Activated T-helper 2 cell treated with anti-CD3 and anti-CD28 coated beads, Interferon-gamma antibody, Interleukin-2, Interleukin-4, amounts not matched to agents 10 μg/mL and 5 μg/mL and 100 μg/mL, durations not matched to agents 14 hours and 24 hours and 36 hours (primary cell): ENCODE data around the gene B3GALT2. TPM values are rescaled to one million over a fixed set of nuclear protein-coding genes. Genes with fewer than 3 reads are reported as not detected.
"Not testable (repeated sequence)": the region's sequence is repeated elsewhere in the genome, so short reads cannot be mapped to it uniquely, and the experiment has no call there.

Source experiments
- DNase-seq: peaks from one replicate; pipeline ENCODE4 v3.0.0; 2021; ENCODE audit warnings: low spot score
- H3K27ac Mint-ChIP-seq: one replicate; pipeline ENCODE4 v1.8.0; 2021; ENCODE audit warnings: mixed read lengths
- H3K27me3 Mint-ChIP-seq: one replicate; pipeline ENCODE4 v1.8.0; 2021; ENCODE audit warnings: low read depth, mixed read lengths
- H3K36me3 Mint-ChIP-seq: one replicate; pipeline ENCODE4 v1.8.0; 2021; ENCODE audit warnings: low read depth, mixed read lengths
- H3K4me1 Mint-ChIP-seq: one replicate; pipeline ENCODE4 v1.8.0; 2021; ENCODE audit warnings: low read depth, mixed read lengths
- H3K4me3 Mint-ChIP-seq: one replicate; pipeline ENCODE4 v1.8.0; 2021; ENCODE audit warnings: low read depth, mild to moderate bottlenecking, moderate library complexity, mixed read lengths
- H3K9me3 Mint-ChIP-seq: one replicate; pipeline ENCODE4 v1.8.0; 2021; ENCODE audit warnings: mixed read lengths
- intact Hi-C: fragments of 100-400 bp; cut with micrococcal nuclease; formaldehyde crosslinking; loops from one replicate; pipeline ENCODE4 v1.15.1; 2023
- total RNA-seq: library from RNA; stranded (reverse); gene quantifications from 2 replicates; pipeline ENCODE4 v1.2.3, GENCODE V29; 2022

B3GALT2 gene
- not detected in 2 replicates for total RNA-seq

GRCh38 chr1:193185901-193186731 is at the start of gene B3GALT2:
Gene B3GALT2, minus strand, starts transcription at chr1:193186613. Its CDS starts 5,051 bp downstream, at chr1:193181562.
- H3K36me3 Mint-ChIP-seq: peaks cover 6% of the 10 kb centered on the region
- DNase-seq: no peak
- H3K9me3 Mint-ChIP-seq: no peaks in the 10 kb centered on the region
- peak within 1 kb of the TSS; percentile 41 for H3K4me3 Mint-ChIP-seq
- H3K27me3 Mint-ChIP-seq: no peaks in the 10 kb centered on the region
- intact Hi-C loops: no loop called here
- peaks cover 22% of the 10 kb centered on the region for H3K4me1 Mint-ChIP-seq
- H3K27ac Mint-ChIP-seq: no peak within 1 kb of the TSS

DNA sequence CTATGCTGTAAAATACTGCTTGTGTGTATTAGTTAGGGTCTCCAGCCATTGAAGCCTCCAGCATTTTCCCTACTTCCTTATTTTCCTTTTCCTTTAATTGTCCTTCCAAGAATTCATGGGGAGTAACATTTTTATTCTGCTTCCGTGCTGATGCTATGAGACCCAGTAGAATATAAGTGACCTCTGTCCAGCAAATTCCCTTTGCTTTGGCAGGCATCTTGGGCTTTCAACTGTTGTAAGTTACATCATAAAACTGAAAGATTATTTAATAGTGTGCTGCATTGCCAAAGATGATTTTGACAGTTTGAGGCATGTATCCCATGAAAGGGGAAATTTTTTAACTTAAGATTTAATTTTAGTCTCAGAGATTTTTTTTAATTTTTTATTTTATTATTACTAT is 48.1 kb upstream of the B3GALT2 start:
- H3K4me3 Mint-ChIP-seq: no peak overlapping the region
- intact Hi-C loops: no loop called here
- no peak overlapping the region for H3K27ac Mint-ChIP-seq
- no peaks in the 10 kb centered on the region for H3K9me3 Mint-ChIP-seq
- DNase-seq: no peak
- peaks cover 1% of the 10 kb centered on the region for H3K4me1 Mint-ChIP-seq
- H3K36me3 Mint-ChIP-seq: peaks cover 42% of the 10 kb centered on the region
- no peaks in the 10 kb centered on the region for H3K27me3 Mint-ChIP-seq

GRCh38 chr1:193231146-193231545 is 44.7 kb upstream of the B3GALT2 start:
- H3K4me3 Mint-ChIP-seq, H3K9me3 Mint-ChIP-seq, DNase-seq, H3K27me3 Mint-ChIP-seq, H3K4me1 Mint-ChIP-seq, intact Hi-C loops, H3K27ac Mint-ChIP-seq: not testable (repeated sequence)
- H3K36me3 Mint-ChIP-seq: peaks cover 29% of the 10 kb centered on the region

- H3K27me3 Mint-ChIP-seq: no peaks in the 10 kb centered on the region
- intact Hi-C loops: no loop called here
Measured at GRCh38 chr1:193229136-193229535, 42.7 kb upstream of the B3GALT2 start.

GRCh38 chr1:193222056-193222615 is 35.7 kb upstream of the B3GALT2 start:
- Mint-ChIP-seq H3K4me1 (peaks cover 4% of the 10 kb centered on the region), H3K27ac (no peak overlapping the region), H3K4me3 (no peak overlapping the region), H3K36me3 (peaks cover 66% of the 10 kb centered on the region), H3K9me3 (no peaks in the 10 kb centered on the region), H3K27me3 (no peaks in the 10 kb centered on the region)
- no peak for DNase-seq
- intact Hi-C loops: no loop called here

More at GRCh38 chr1:193229136-193229535, 42.7 kb upstream of the B3GALT2 start:
- H3K36me3 Mint-ChIP-seq: peaks cover 34% of the 10 kb centered on the region
- no peak overlapping the region for H3K27ac Mint-ChIP-seq
- H3K9me3 Mint-ChIP-seq: no peaks in the 10 kb centered on the region
- no peak for DNase-seq
- H3K4me3 Mint-ChIP-seq: no peak overlapping the region
- no peaks in the 10 kb centered on the region for H3K4me1 Mint-ChIP-seq

DNA sequence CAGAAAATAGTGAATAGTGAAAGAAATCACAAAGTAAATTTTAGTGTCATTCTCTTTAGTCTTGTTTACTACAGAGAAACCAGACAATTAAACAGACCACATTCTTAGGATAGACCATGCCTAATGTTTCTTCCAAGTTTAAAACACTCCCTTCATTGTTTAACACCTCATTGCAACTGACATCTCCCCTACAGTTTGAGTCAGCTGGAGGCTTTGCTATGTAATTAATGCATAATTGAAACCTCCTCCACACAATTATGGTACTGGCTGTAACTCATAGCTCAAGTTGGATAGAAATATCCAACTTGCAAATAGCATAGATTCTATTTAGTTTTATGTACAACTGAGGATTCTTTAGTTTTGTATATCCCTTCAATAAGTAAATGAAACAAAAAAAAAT is 35.2 kb upstream of the B3GALT2 start:
- Mint-ChIP-seq H3K4me1 (peaks cover 4% of the 10 kb centered on the region), H3K36me3 (peaks cover 67% of the 10 kb centered on the region)

GRCh38 chr1:193219391-193219790 is 33.0 kb upstream of the B3GALT2 start:
- intact Hi-C loops: no loop called here
- H3K4me3 Mint-ChIP-seq: no peak overlapping the region
- H3K27me3 Mint-ChIP-seq: no peaks in the 10 kb centered on the region
- H3K36me3 Mint-ChIP-seq: peaks cover 62% of the 10 kb centered on the region
- H3K9me3 Mint-ChIP-seq: no peaks in the 10 kb centered on the region
- H3K4me1 Mint-ChIP-seq: peaks cover 4% of the 10 kb centered on the region
- no peak for DNase-seq
- no peak overlapping the region for H3K27ac Mint-ChIP-seq

More for the DNA sequence above, 35.2 kb upstream of the B3GALT2 start:
- no peaks in the 10 kb centered on the region for H3K27me3 Mint-ChIP-seq
- no peaks in the 10 kb centered on the region for H3K9me3 Mint-ChIP-seq
- H3K27ac Mint-ChIP-seq: no peak overlapping the region
- no peak overlapping the region for H3K4me3 Mint-ChIP-seq
- DNase-seq: no peak
- intact Hi-C loops: no loop called here

DNA sequence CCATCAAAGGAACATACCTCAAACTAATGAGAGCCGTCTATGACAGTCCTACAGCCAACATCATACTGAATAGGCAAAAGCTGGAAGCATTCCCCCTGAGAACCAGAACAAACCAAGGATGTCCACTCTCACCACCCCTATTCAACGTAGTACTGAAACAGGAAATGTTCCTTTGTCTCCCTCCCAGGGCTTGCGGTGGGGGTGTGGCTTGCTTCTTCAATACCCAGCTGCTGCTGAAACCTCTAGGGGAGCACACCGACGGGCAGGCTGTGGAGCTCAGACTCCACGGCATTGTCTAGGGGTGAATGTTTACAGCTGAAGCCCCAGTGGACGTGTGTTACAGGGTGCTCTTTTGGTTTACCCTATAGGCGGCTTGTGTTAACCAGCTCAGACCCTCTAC is 30.5 kb upstream of the B3GALT2 start:
- no peaks in the 10 kb centered on the region for H3K27me3 Mint-ChIP-seq
- DNase-seq: no peak
- peaks cover 4% of the 10 kb centered on the region for H3K4me1 Mint-ChIP-seq
- no peak overlapping the region for H3K4me3 Mint-ChIP-seq
- intact Hi-C loops: no loop called here
- no peak overlapping the region for H3K27ac Mint-ChIP-seq
- no peaks in the 10 kb centered on the region for H3K9me3 Mint-ChIP-seq
- H3K36me3 Mint-ChIP-seq: peaks cover 63% of the 10 kb centered on the region

- intact Hi-C loops: no loop called here
- Mint-ChIP-seq H3K27ac (no peak overlapping the region), H3K4me3 (no peak overlapping the region), H3K4me1 (peaks cover 13% of the 10 kb centered on the region), H3K9me3 (peaks cover 5% of the 10 kb centered on the region), H3K36me3 (peaks cover 72% of the 10 kb centered on the region), H3K27me3 (no peaks in the 10 kb centered on the region)
- no peak for DNase-seq
Measured at GRCh38 chr1:193213998-193214397, 27.6 kb upstream of the B3GALT2 start.

DNA sequence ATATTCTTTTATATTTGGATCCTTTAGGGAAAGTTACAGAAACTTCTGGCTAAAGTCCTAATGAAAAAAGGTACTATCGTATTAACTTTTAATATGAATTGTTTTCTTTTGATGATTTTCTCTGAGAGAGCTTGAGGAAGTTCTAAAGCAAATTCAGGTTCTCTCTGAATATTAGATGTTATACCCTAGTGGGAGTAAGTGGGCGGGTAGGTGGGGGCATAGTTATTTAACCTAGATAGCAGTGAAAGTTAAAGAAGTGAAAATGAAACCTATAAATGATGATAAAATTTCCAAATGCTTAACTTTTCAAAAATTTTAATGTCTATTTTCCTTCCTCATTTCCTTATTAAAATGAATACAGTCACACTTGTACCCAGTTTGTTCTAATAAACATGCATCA is 26.2 kb upstream of the B3GALT2 start:
- Mint-ChIP-seq H3K27ac (no peak overlapping the region), H3K4me1 (peaks cover 16% of the 10 kb centered on the region)

GRCh38 chr1:193211539-193211938 is 25.1 kb upstream of the B3GALT2 start:
- intact Hi-C loops: no loop called here
- H3K9me3 Mint-ChIP-seq: peaks cover 21% of the 10 kb centered on the region
- DNase-seq: no peak
- no peak overlapping the region for H3K27ac Mint-ChIP-seq
- peaks cover 75% of the 10 kb centered on the region for H3K36me3 Mint-ChIP-seq
- H3K27me3 Mint-ChIP-seq: no peaks in the 10 kb centered on the region
- peaks cover 16% of the 10 kb centered on the region for H3K4me1 Mint-ChIP-seq
- no peak overlapping the region for H3K4me3 Mint-ChIP-seq

More for the DNA sequence above, 26.2 kb upstream of the B3GALT2 start:
- intact Hi-C loops: no loop called here
- peaks cover 73% of the 10 kb centered on the region for H3K36me3 Mint-ChIP-seq
- no peak for DNase-seq
- H3K4me3 Mint-ChIP-seq: no peak overlapping the region
- H3K9me3 Mint-ChIP-seq: peaks cover 10% of the 10 kb centered on the region
- no peaks in the 10 kb centered on the region for H3K27me3 Mint-ChIP-seq

GRCh38 chr1:193210996-193211395 is 24.6 kb upstream of the B3GALT2 start:
- H3K4me1 Mint-ChIP-seq: peaks cover 16% of the 10 kb centered on the region
- H3K27me3 Mint-ChIP-seq: no peaks in the 10 kb centered on the region
- peaks cover 75% of the 10 kb centered on the region for H3K36me3 Mint-ChIP-seq
- intact Hi-C loops: no loop called here
- no peak overlapping the region for H3K27ac Mint-ChIP-seq
- H3K4me3 Mint-ChIP-seq: no peak overlapping the region
- DNase-seq: no peak
- H3K9me3 Mint-ChIP-seq: peaks cover 25% of the 10 kb centered on the region

GRCh38 chr1:193201021-193201420 is 14.6 kb upstream of the B3GALT2 start:
- Mint-ChIP-seq H3K9me3 (no peaks in the 10 kb centered on the region), H3K4me1 (peaks cover 11% of the 10 kb centered on the region), H3K27ac (no peak overlapping the region), H3K36me3 (peaks cover 40% of the 10 kb centered on the region), H3K27me3 (no peaks in the 10 kb centered on the region), H3K4me3 (no peak overlapping the region)
- no peak for DNase-seq
- intact Hi-C loops: no loop called here
